ENCODE results near the gene RAMP1. TPM values are rescaled to one million over a fixed set of nuclear protein-coding genes. Genes with fewer than 3 reads are reported as not detected.
A peak's percentile ranks its signal among the peaks of the same experiment; 100 is the strongest.

RAMP1 gene
- total and polyA plus RNA-seq, 9 donors, result 1.8 to 62.5 (median 29.4) TPM

DNA sequence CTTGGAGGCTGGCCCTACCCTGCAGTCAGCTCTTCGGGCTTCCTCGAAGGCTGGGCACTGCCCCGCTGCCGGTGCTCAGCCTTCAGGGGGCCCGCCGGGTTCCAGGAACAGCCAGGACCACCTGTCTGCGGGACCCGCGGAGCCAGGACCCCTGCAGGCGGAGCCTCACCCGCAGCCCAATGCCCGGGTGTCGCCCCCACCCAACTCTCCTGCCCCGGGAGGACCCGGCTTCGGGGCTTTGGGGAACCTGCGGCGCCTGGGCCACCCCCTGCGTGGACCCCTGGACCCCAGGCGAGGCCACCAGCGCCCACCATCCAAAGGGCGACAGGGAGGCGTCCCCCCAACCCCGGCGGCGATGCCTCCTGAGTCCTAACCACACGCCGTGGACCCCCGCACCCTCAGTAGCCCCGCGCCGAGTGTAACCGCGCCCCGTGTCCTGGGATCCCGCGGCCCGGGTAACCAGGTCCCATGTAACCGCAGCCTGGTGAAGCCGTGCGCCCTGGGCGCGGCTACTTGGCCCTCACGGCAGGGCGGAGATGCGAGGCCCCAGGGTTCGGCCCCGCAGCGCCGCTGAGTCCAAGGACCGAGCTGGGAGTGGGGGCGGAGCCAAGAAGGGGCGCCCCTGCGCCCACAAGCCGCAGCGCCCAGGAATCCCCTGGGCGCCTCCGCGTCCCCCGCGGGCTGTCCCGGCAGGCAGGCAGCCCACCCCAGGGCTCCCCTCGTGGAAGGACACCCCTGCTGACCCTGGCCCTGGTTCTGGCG is 96.4 kb downstream of the RAMP1 start:
- DNase-seq, result no peak
- H3K4me3 ChIP-seq, result peak overlapping the region; percentile 4
- H3K36me3 ChIP-seq, result no peaks in the 10 kb centered on the region
- TF ChIP-seq, protein P1, sequence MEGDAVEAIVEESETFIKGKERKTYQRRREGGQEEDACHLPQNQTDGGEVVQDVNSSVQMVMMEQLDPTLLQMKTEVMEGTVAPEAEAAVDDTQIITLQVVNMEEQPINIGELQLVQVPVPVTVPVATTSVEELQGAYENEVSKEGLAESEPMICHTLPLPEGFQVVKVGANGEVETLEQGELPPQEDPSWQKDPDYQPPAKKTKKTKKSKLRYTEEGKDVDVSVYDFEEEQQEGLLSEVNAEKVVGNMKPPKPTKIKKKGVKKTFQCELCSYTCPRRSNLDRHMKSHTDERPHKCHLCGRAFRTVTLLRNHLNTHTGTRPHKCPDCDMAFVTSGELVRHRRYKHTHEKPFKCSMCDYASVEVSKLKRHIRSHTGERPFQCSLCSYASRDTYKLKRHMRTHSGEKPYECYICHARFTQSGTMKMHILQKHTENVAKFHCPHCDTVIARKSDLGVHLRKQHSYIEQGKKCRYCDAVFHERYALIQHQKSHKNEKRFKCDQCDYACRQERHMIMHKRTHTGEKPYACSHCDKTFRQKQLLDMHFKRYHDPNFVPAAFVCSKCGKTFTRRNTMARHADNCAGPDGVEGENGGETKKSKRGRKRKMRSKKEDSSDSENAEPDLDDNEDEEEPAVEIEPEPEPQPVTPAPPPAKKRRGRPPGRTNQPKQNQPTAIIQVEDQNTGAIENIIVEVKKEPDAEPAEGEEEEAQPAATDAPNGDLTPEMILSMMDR (IDR thresholded peaks at IDR 0.05), result no peak
- TF ChIP-seq POLR2A (IDR thresholded peaks at IDR 0.05) (no peak), EP300 (IDR thresholded peaks at IDR 0.05) (no peak)
- H3K4me1 ChIP-seq (ENCODE audit: insufficient read depth), result peaks cover 1% of the 10 kb centered on the region
- WGBS, 3 donors, result 2 to 7% (median 4%) methylated on average over 48 to 64 of the region's 64 CpGs
- H3K27ac ChIP-seq, result no peak overlapping the region
- intact Hi-C loops (cut with DNase I), result no loop called here
- peaks cover 3% of the 10 kb centered on the region for H3K27me3 ChIP-seq
- no peaks in the 10 kb centered on the region for H3K9me3 ChIP-seq

DNA sequence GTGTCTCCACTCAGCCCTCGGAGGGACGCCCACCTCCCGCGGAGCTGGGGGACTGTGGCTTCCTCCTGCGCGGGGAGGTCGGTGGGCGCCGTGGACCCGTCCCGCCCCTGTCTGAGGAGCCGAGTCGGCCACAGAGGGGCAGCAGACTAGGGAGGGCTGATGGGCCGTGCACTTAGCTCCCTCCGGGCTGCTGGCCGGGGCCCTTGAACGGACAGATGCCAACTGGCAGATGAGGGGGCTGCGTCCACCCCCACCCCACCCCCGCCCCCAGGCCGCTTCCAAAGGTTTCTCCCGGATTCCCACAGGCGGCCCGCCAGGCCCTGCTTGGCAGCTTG is 96.9 kb downstream of the RAMP1 start:
- peaks cover 3% of the 10 kb centered on the region for H3K27me3 ChIP-seq
- no peaks in the 10 kb centered on the region for H3K36me3 ChIP-seq
- 10 to 12% (median 11%) methylated on average over 20 to 23 of the region's 23 CpGs for WGBS, 3 donors
- H3K4me3 ChIP-seq, result peak overlapping the region; percentile 4
- intact Hi-C loops (cut with DNase I), result no loop called here
- TF ChIP-seq EP300 (IDR thresholded peaks at IDR 0.05), result no peak
- TF ChIP-seq POLR2A (IDR thresholded peaks at IDR 0.05), result no peak
- TF ChIP-seq, protein P1 (IDR thresholded peaks at IDR 0.05), result no peak
- no peak overlapping the region for H3K27ac ChIP-seq
- peaks cover 4% of the 10 kb centered on the region for H3K4me1 ChIP-seq (ENCODE audit: insufficient read depth)
- H3K9me3 ChIP-seq, result no peaks in the 10 kb centered on the region
- no peak for DNase-seq

DNA sequence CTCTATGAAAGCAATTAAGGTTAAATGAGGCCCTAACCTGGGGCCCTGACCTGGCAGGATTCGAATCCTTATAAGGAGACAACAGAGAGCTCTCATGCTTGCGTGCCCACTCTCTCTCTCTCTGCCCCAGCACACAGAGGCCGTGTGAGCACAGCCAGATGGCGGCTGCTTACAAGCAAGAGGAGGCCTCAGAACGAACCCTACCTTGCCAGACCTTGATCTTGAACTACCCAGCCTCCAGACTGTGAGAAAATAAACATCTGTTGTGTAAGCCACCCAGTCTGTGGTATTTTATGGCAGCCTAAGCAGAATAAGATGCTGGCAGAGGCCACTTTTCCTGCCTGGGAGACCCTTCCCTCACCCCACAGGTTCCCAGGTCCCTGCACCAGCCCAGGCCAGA is 102.2 kb downstream of the RAMP1 start:
- 68 to 82% (median 72%) methylated on average over 5 of the region's 5 CpGs for WGBS, 3 donors
- no peak for DNase-seq
- no peak for TF ChIP-seq POLR2A (IDR thresholded peaks at IDR 0.05)
- TF ChIP-seq, protein P1 (IDR thresholded peaks at IDR 0.05), result no peak
- no peak for TF ChIP-seq EP300 (IDR thresholded peaks at IDR 0.05)
- Histone ChIP-seq H3K27me3 (no peaks in the 10 kb centered on the region), H3K4me3 (no peak overlapping the region), H3K27ac (no peak overlapping the region), H3K4me1 (ENCODE audit: insufficient read depth) (peaks cover 2% of the 10 kb centered on the region), H3K9me3 (peaks cover 0 to 4% of the 10 kb centered on the region in 2 donors), H3K36me3 (no peaks in the 10 kb centered on the region)
- intact Hi-C loops (cut with DNase I), result loop anchor here in 1 of 4 donors (10.0 kb wide), 1 partner anchor 283 kb away; the partner anchor contains the start of gene HES6

Small RNA genes within 50 kb of the gene (small RNA-seq; reads per million reads assigned to genes)
- gene RF00157, result not detected

Other genes starting within 250 kb of the RAMP1 start
- gene LRRFIP1, start 232.0 kb upstream of the RAMP1 start, total RNA-seq, result 10 to 100 TPM; 32.4 to 71.1 (median 56.1) TPM
- gene LRRFIP1, start 232.0 kb upstream of the RAMP1 start, polyA plus RNA-seq, result 10 to 100 TPM; 27.4 to 71.1 TPM
- gene RBM44, start 60.8 kb upstream of the RAMP1 start, total RNA-seq, result under 1 TPM; 0.18 to 0.83 (median 0.35) TPM
- under 1 TPM; 0.13 to 0.17 TPM for gene RBM44, start 60.8 kb upstream of the RAMP1 start, polyA plus RNA-seq
- gene UBE2F, start 107.4 kb downstream of the RAMP1 start, total RNA-seq, result 10 to 100 TPM; 20.3 to 44.0 (median 23.8) TPM
- 10 to 100 TPM; 22.2 to 48.4 TPM for gene UBE2F, start 107.4 kb downstream of the RAMP1 start, polyA plus RNA-seq
- gene SCLY, start 201.4 kb downstream of the RAMP1 start, total RNA-seq, result 10 to 100 TPM in 5 of 7 donors, 1 to 10 TPM in 2; 7.3 to 17.5 (median 12.5) TPM
- gene SCLY, start 201.4 kb downstream of the RAMP1 start, polyA plus RNA-seq, result 10 to 100 TPM in 1 of 2 donors, 1 to 10 TPM in 1; 7.6 to 18.0 TPM
- 10 to 100 TPM in 1 of 7 donors, 1 to 10 TPM in 2, under 1 TPM in 4; 0.11 to 12.9 (median 0.61) TPM for gene ESPNL, start 240.7 kb downstream of the RAMP1 start, total RNA-seq
- gene ESPNL, start 240.7 kb downstream of the RAMP1 start, polyA plus RNA-seq, result 1 to 10 TPM in 1 of 2 donors, under 1 TPM in 1; 0.15 to 1.2 TPM